ENCODE data around the gene TMEM171.

- TF ChIP-seq, protein P1, sequence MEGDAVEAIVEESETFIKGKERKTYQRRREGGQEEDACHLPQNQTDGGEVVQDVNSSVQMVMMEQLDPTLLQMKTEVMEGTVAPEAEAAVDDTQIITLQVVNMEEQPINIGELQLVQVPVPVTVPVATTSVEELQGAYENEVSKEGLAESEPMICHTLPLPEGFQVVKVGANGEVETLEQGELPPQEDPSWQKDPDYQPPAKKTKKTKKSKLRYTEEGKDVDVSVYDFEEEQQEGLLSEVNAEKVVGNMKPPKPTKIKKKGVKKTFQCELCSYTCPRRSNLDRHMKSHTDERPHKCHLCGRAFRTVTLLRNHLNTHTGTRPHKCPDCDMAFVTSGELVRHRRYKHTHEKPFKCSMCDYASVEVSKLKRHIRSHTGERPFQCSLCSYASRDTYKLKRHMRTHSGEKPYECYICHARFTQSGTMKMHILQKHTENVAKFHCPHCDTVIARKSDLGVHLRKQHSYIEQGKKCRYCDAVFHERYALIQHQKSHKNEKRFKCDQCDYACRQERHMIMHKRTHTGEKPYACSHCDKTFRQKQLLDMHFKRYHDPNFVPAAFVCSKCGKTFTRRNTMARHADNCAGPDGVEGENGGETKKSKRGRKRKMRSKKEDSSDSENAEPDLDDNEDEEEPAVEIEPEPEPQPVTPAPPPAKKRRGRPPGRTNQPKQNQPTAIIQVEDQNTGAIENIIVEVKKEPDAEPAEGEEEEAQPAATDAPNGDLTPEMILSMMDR (IDR thresholded peaks at IDR 0.05) = no peak
- TF ChIP-seq EP300 (IDR thresholded peaks at IDR 0.05) (no peak), POLR2A (IDR thresholded peaks at IDR 0.05) (no peak)
Observed at GRCh38 chr5:73152411-73153388, 32.3 kb downstream of the TMEM171 start.

Measured in ovary (tissue), 3 donors.